ENCODE results near the gene RETN.
A peak's percentile ranks its signal among the peaks of the same experiment; 100 is the strongest.

The RETN gene

DNA sequence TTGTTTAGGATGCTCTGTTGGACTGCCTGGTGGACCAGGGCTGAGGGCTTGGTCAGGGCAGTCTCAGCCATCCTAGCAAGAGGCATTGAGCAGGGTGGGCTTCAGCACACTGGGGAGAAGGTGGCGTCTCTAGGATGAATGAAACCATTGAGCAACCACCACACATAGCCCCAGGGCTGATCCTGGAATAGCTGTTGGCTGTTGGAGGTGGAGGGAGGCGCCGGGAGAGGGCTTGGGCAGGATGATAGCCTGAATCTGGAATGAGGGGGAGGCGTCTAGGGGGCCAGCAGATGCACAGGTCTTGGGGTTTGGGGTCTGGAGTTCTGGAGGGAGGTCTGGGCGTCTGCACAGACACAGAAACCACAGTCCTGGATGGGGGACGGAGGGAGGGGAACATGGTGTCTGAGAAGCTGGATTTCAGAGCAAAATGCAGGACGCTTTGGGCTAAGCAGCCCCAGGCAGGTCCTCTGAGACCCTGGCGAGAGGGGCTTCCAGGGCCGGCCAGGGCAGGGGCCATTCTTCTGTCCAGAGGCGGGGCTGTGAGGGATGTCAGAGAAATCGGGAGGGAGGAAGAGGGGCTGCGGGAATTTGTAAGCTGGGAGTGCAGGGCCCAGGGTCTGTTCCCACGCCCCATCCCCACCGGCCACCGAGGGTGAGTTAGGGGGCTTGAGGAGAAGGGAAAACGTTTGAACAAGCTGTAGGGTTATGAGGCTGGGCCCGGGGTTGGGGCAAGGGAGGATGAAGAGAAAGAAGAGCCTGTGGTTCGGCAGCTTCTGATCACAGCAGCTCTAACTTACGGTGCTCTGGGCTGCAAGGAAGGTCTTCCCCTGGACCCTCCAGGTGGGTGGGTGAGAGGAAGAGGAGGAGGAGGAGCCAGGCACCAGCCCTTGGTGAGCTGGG is 16.9 kb downstream of the RETN start (continued):
- TF ChIP-seq SNAI2 (CRISPR knock-in tag; IDR thresholded peaks at IDR 0.05) (no peak), ZNF70 (CRISPR knock-in tag; IDR thresholded peaks at IDR 0.05) (no peak), BACH2 (CRISPR knock-in tag; IDR thresholded peaks at IDR 0.05; ENCODE audit: borderline replicate concordance) (no peak), ZC3H10 (CRISPR knock-in tag; IDR thresholded peaks at IDR 0.05) (no peak), CSDC2 (CRISPR knock-in tag; IDR thresholded peaks at IDR 0.05) (no peak), ZFP3 (CRISPR knock-in tag; IDR thresholded peaks at IDR 0.05) (no peak)

GRCh38 chr19:7687177-7687576 is 18.3 kb downstream of the RETN start:
- ATAC-seq: peak; percentile 27; the same call in 2 of the 3 replicates
- TF ChIP-seq TOX (CRISPR knock-in tag; IDR thresholded peaks at IDR 0.05; ENCODE audit: borderline replicate concordance) (no peak), ISL1 (CRISPR knock-in tag; IDR thresholded peaks at IDR 0.05) (no peak), ESRRG (CRISPR knock-in tag; IDR thresholded peaks at IDR 0.05) (no peak), PPARA (CRISPR knock-in tag; IDR thresholded peaks at IDR 0.05; ENCODE audit: borderline replicate concordance) (no peak), PATZ1 (CRISPR knock-in tag; IDR thresholded peaks at IDR 0.05; ENCODE audit: borderline replicate concordance) (no peak), BACH2 (CRISPR knock-in tag; IDR thresholded peaks at IDR 0.05; ENCODE audit: borderline replicate concordance) (no peak), ZNF70 (CRISPR knock-in tag; IDR thresholded peaks at IDR 0.05) (no peak), POU6F1 (CRISPR knock-in tag; IDR thresholded peaks at IDR 0.05; ENCODE audit: borderline replicate concordance, low read depth) (no peak), ZNF565 (CRISPR knock-in tag; conservative IDR thresholded peaks at IDR 0.05; ENCODE audit: low read depth) (no peak), ZC3H10 (CRISPR knock-in tag; IDR thresholded peaks at IDR 0.05) (no peak), ZNF8 (CRISPR knock-in tag; IDR thresholded peaks at IDR 0.05) (no peak), ARNTL (CRISPR knock-in tag; IDR thresholded peaks at IDR 0.05; ENCODE audit: borderline replicate concordance, low read depth) (no peak), TCF4 (CRISPR knock-in tag; IDR thresholded peaks at IDR 0.05; ENCODE audit: borderline replicate concordance) (no peak), SNAI2 (CRISPR knock-in tag; IDR thresholded peaks at IDR 0.05) (no peak)
- TF ChIP-seq, protein P1, sequence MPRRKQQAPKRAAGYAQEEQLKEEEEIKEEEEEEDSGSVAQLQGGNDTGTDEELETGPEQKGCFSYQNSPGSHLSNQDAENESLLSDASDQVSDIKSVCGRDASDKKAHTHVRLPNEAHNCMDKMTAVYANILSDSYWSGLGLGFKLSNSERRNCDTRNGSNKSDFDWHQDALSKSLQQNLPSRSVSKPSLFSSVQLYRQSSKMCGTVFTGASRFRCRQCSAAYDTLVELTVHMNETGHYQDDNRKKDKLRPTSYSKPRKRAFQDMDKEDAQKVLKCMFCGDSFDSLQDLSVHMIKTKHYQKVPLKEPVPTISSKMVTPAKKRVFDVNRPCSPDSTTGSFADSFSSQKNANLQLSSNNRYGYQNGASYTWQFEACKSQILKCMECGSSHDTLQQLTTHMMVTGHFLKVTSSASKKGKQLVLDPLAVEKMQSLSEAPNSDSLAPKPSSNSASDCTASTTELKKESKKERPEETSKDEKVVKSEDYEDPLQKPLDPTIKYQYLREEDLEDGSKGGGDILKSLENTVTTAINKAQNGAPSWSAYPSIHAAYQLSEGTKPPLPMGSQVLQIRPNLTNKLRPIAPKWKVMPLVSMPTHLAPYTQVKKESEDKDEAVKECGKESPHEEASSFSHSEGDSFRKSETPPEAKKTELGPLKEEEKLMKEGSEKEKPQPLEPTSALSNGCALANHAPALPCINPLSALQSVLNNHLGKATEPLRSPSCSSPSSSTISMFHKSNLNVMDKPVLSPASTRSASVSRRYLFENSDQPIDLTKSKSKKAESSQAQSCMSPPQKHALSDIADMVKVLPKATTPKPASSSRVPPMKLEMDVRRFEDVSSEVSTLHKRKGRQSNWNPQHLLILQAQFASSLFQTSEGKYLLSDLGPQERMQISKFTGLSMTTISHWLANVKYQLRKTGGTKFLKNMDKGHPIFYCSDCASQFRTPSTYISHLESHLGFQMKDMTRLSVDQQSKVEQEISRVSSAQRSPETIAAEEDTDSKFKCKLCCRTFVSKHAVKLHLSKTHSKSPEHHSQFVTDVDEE (CRISPR knock-in tag; IDR thresholded peaks at IDR 0.05): no peak
- TF ChIP-seq, protein P2, sequence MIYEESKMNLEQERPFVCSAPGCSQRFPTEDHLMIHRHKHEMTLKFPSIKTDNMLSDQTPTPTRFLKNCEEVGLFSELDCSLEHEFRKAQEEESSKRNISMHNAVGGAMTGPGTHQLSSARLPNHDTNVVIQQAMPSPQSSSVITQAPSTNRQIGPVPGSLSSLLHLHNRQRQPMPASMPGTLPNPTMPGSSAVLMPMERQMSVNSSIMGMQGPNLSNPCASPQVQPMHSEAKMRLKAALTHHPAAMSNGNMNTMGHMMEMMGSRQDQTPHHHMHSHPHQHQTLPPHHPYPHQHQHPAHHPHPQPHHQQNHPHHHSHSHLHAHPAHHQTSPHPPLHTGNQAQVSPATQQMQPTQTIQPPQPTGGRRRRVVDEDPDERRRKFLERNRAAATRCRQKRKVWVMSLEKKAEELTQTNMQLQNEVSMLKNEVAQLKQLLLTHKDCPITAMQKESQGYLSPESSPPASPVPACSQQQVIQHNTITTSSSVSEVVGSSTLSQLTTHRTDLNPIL (CRISPR knock-in tag; IDR thresholded peaks at IDR 0.05; ENCODE audit: low read depth): no peak

DNA sequence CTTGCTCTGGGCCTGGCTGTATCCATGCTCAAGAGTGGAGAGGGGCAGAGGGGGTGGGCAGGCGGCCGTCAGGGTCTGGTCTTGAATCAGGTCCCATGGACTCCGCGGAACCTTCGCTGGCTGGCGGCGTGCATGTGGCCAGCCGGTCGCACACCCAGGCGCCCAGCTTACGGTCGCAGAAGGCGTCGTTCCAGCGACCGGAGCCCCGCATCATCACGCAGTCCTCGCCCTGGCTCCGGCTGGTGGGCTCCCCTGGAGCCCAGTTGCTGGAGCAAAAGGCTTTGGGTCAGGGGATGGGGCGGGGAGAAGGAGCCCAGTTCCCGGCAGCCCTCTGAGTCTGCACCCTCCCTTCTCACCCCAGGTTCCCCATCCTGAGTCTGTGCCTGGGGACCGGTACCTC is 20.3 kb downstream of the RETN start:
- ATAC-seq: no peak
- TF ChIP-seq ZNF565 (CRISPR knock-in tag; conservative IDR thresholded peaks at IDR 0.05; ENCODE audit: low read depth) (no peak), GLIS3 (CRISPR knock-in tag; IDR thresholded peaks at IDR 0.05) (no peak), CSRNP3 (CRISPR knock-in tag; IDR thresholded peaks at IDR 0.05) (no peak), ISL1 (CRISPR knock-in tag; IDR thresholded peaks at IDR 0.05) (no peak), ZFP30 (CRISPR knock-in tag; IDR thresholded peaks at IDR 0.05) (no peak), OSR1 (CRISPR knock-in tag; IDR thresholded peaks at IDR 0.05) (no peak), TOX (CRISPR knock-in tag; IDR thresholded peaks at IDR 0.05; ENCODE audit: borderline replicate concordance) (no peak), ZC3H10 (CRISPR knock-in tag; IDR thresholded peaks at IDR 0.05) (no peak), SNAI2 (CRISPR knock-in tag; IDR thresholded peaks at IDR 0.05) (no peak), ARNTL (CRISPR knock-in tag; IDR thresholded peaks at IDR 0.05; ENCODE audit: borderline replicate concordance, low read depth) (no peak), PPARA (CRISPR knock-in tag; IDR thresholded peaks at IDR 0.05; ENCODE audit: borderline replicate concordance) (no peak)
- TF ChIP-seq, protein P2 (CRISPR knock-in tag; IDR thresholded peaks at IDR 0.05; ENCODE audit: low read depth): no peak
- TF ChIP-seq, protein P1 (CRISPR knock-in tag; IDR thresholded peaks at IDR 0.05): no peak

Data from SK-N-SH treated with all-trans-retinoic acid at 6 μM for 48 hours (cell line).